H1 (cell line): ENCODE results near the gene GSTA3. TPM values are rescaled to one million over a fixed set of nuclear protein-coding genes. Genes with fewer than 3 reads are reported as not detected.

ENCODE experiments used
- CTCF ChIA-PET: fragments of 300-600 bp; sonication (Branson Sonifier 250); formaldehyde crosslinking; loops from one replicate; lab custom pipeline; 2021; ENCODE audit not compliant: partially characterized antibody; lab: Charles Lee
- POLR2A ChIA-PET: fragments of 300-600 bp; sonication (Branson Sonifier 250); formaldehyde crosslinking; loops from one replicate; lab custom pipeline; 2021; ENCODE audit warnings: inconsistent platforms; ENCODE audit not compliant: partially characterized antibody; lab: Charles Lee
- DNase-seq, 2 experiments: peaks; one replicate each; pipeline versions ENCODE4 v3.0.0 to v3.0.0-alpha.2; 2010 to 2022; ENCODE audit warnings: low spot score in 2 of 2, low read depth in 1 of 2, mixed read lengths in 1 of 2
- FAIRE-seq: peaks from 2 replicates; lab custom pipeline; 2011; peaks lifted over from hg19 to GRCh38; lab: Jason Lieb, UNC
- H2AFZ ChIP-seq: 2 replicates; pipeline ENCODE4 v1.8.1; 2012; ENCODE audit warnings: low read length, inconsistent platforms
- H2AK5ac ChIP-seq: 2 replicates; pipeline ENCODE4 v1.6.1; 2013; ENCODE audit warnings: low read depth, low read length
- H2BK120ac ChIP-seq: replicated peaks from 2 replicates; pipeline ENCODE3; 2013; ENCODE audit warnings: low read depth, low read length, inconsistent platforms
- H2BK12ac ChIP-seq: 2 replicates; pipeline ENCODE4 v1.6.1; 2013; ENCODE audit warnings: low read depth, low read length
- H2BK15ac ChIP-seq: 2 replicates; pipeline ENCODE4 v1.6.1; 2013; ENCODE audit warnings: low read length
- H2BK20ac ChIP-seq: 2 replicates; pipeline ENCODE4 v1.6.1; 2013; ENCODE audit warnings: low read length
- H2BK5ac ChIP-seq: 2 replicates; pipeline ENCODE4 v1.6.1; 2013; ENCODE audit warnings: low read depth, low read length
- H3K14ac ChIP-seq: 2 replicates; pipeline ENCODE4 v1.6.1; 2013; ENCODE audit warnings: inconsistent platforms; ENCODE audit not compliant: insufficient read length
- H3K18ac ChIP-seq: 2 replicates; pipeline ENCODE4 v1.6.1; 2013; ENCODE audit warnings: low read length; ENCODE audit errors: extremely low read depth
- H3K23ac ChIP-seq: 2 replicates; pipeline ENCODE4 v1.6.1; 2013; ENCODE audit warnings: inconsistent platforms; ENCODE audit not compliant: insufficient read length
- H3K23me2 ChIP-seq: 2 replicates; pipeline ENCODE4 v1.6.1; 2013; ENCODE audit warnings: low read depth, low read length
- H3K27ac ChIP-seq: 2 replicates; pipeline ENCODE4 v1.6.1; 2011; ENCODE audit warnings: low read depth, low read length, inconsistent platforms
- H3K27me3 ChIP-seq, 4 experiments: replicated peaks in 1 of 4; 1 replicate in 1 of 4; 2 replicates in 3 of 4; pipeline versions ENCODE4 v1.6.1 to v1.8.1; 2011 to 2013; ENCODE audit warnings: low read length in 3 of 4, mild to moderate bottlenecking in 3 of 4, inconsistent platforms in 2 of 4, mixed read lengths in 2 of 4, moderate library complexity in 1 of 4; ENCODE audit not compliant: control insufficient read depth in 3 of 4, insufficient read depth in 3 of 4; ENCODE audit errors: extremely low read depth in 1 of 4
- H3K36me3 ChIP-seq, 4 experiments: 2 replicates each; pipeline versions ENCODE4 v1.6.1 to v1.8.1; 2011 to 2013; ENCODE audit warnings: mild to moderate bottlenecking in 4 of 4, low read length in 3 of 4, moderate library complexity in 2 of 4, control low read depth in 1 of 4, inconsistent platforms in 1 of 4; ENCODE audit not compliant: insufficient read depth in 4 of 4, control insufficient read depth in 2 of 4
- H3K4ac ChIP-seq: replicated peaks from 2 replicates; pipeline ENCODE3; 2013; ENCODE audit warnings: low read length, low read depth, mixed read lengths, inconsistent platforms; ENCODE audit not compliant: insufficient read length
- H3K4me1 ChIP-seq, 4 experiments: replicated peaks in 1 of 4; 1 replicate in 1 of 4; 2 replicates in 3 of 4; pipeline versions ENCODE4 v1.6.1 to v1.8.1; 2011 to 2013; ENCODE audit warnings: low read length in 3 of 4, inconsistent platforms in 2 of 4, mixed read lengths in 1 of 4; ENCODE audit not compliant: insufficient read depth in 4 of 4, control insufficient read depth in 3 of 4
- H3K4me2 ChIP-seq, 2 experiments: 2 replicates each; pipeline versions ENCODE4 v1.6.1 to v1.8.1; 2011 to 2013; ENCODE audit warnings: low read depth in 2 of 2, low read length in 2 of 2, control low read depth in 1 of 2, inconsistent platforms in 1 of 2, mild to moderate bottlenecking in 1 of 2; ENCODE audit not compliant: insufficient read depth in 1 of 2
- H3K4me3 ChIP-seq, 4 experiments: fragments of 200-600, 300-600 bp in 1 of 4; sonication (generic), shearing (Covaris generic), sonication (Bioruptor Twin) in 1 of 4; 2 replicates each; pipeline versions ENCODE4 v1.5.1 to v1.8.1; 2011 to 2016; ENCODE audit warnings: low read length in 4 of 4, low read depth in 3 of 4, control low read depth in 2 of 4, inconsistent platforms in 2 of 4, mild to moderate bottlenecking in 2 of 4, mixed read lengths in 1 of 4, moderate library complexity in 1 of 4; ENCODE audit not compliant: insufficient read depth in 2 of 4; ENCODE audit errors: extremely low read depth in 1 of 4
- H3K56ac ChIP-seq: replicated peaks from 2 replicates; pipeline ENCODE3; 2013; ENCODE audit warnings: low read depth, mild to moderate bottlenecking, mixed read lengths, low read length, inconsistent platforms; ENCODE audit not compliant: insufficient read length
- H3K79me1 ChIP-seq: 2 replicates; pipeline ENCODE4 v1.6.1; 2013; ENCODE audit warnings: low read depth, low read length, control low read depth
- H3K79me2 ChIP-seq, 2 experiments: 2 replicates each; pipeline versions ENCODE4 v1.6.1 to v1.8.1; 2012 to 2013; ENCODE audit warnings: low read length in 2 of 2, mild to moderate bottlenecking in 2 of 2, inconsistent platforms in 1 of 2; ENCODE audit not compliant: insufficient read depth in 2 of 2, control insufficient read depth in 1 of 2
- H3K9ac ChIP-seq, 4 experiments: replicated peaks in 1 of 4; 1 replicate in 1 of 4; 2 replicates in 3 of 4; pipeline versions ENCODE4 v1.6.1 to v1.8.1; 2011 to 2013; ENCODE audit warnings: low read depth in 3 of 4, low read length in 3 of 4, control low read depth in 2 of 4, mild to moderate bottlenecking in 2 of 4, moderate library complexity in 2 of 4, inconsistent platforms in 1 of 4; ENCODE audit errors: extremely low read depth in 1 of 4
- H3K9me3 ChIP-seq, 2 experiments: 2 replicates each; pipeline versions ENCODE4 v1.6.1 to v1.8.1; 2012 to 2013; ENCODE audit warnings: mild to moderate bottlenecking in 2 of 2, moderate library complexity in 2 of 2, control low read depth in 1 of 2, inconsistent platforms in 1 of 2, low read depth in 1 of 2, low read length in 1 of 2, mixed read lengths in 1 of 2; ENCODE audit not compliant: insufficient read depth in 2 of 2
- H4K20me1 ChIP-seq, 2 experiments: replicated peaks in 1 of 2; 2 replicates each; pipeline versions ENCODE3 to v1.8.1; 2011 to 2013; ENCODE audit warnings: inconsistent platforms in 2 of 2, low read length in 2 of 2, mild to moderate bottlenecking in 1 of 2; ENCODE audit not compliant: insufficient read depth in 2 of 2, control insufficient read depth in 1 of 2
- H4K5ac ChIP-seq: 2 replicates; pipeline ENCODE4 v1.6.1; 2013; ENCODE audit warnings: low read length, low read depth, mixed read lengths, inconsistent platforms; ENCODE audit not compliant: insufficient read length
- H4K8ac ChIP-seq: 2 replicates; pipeline ENCODE4 v1.8.0; 2013; ENCODE audit warnings: mild to moderate bottlenecking, moderate library complexity, low read length, inconsistent platforms; ENCODE audit not compliant: insufficient read depth; ENCODE audit errors: extremely low read depth
- H4K91ac ChIP-seq: replicated peaks from 2 replicates; pipeline ENCODE3; 2013; ENCODE audit warnings: low read length, mixed read lengths, inconsistent platforms; ENCODE audit not compliant: insufficient read length
- BACH1 ChIP-seq: IDR thresholded peaks from 2 replicates; pipeline ENCODE4 v1.6.1; 2012; ENCODE audit warnings: low read length, improper control_type of control experiment
- CBX5 ChIP-seq: fragments of 300-800, 300-1000 bp; sonication (generic); IDR thresholded peaks from 2 replicates; pipeline ENCODE4 v1.7.1; 2016; ENCODE audit warnings: antibody characterized with exemption, low read length, low read depth
- EP300 ChIP-seq, 2 experiments: IDR thresholded peaks; 1 replicate in 1 of 2; 2 replicates in 1 of 2; pipeline ENCODE4 v1.6.1; 2011 to 2012; ENCODE audit warnings: low read depth in 2 of 2, low read length in 2 of 2, mild to moderate bottlenecking in 2 of 2, borderline replicate concordance in 1 of 2, inconsistent platforms in 1 of 2, moderate library complexity in 1 of 2
- FOSL1 ChIP-seq: IDR thresholded peaks from 2 replicates; pipeline ENCODE4 v1.6.1; 2011; ENCODE audit warnings: mild to moderate bottlenecking, low read depth, low read length, moderate library complexity; ENCODE audit not compliant: insufficient read depth
- GTF2F1 ChIP-seq: IDR thresholded peaks from 2 replicates; pipeline ENCODE4 v1.6.1; 2012; ENCODE audit warnings: low read depth, low read length, improper control_type of control experiment, borderline replicate concordance
- KDM1A ChIP-seq: fragments of 200-600, 300-600 bp; sonication (generic); IDR thresholded peaks from 2 replicates; pipeline ENCODE4 v1.7.1; 2016; ENCODE audit warnings: mild to moderate bottlenecking, low read length, borderline replicate concordance
- KDM4A ChIP-seq: IDR thresholded peaks from one replicate; pipeline ENCODE4 v1.7.1; 2012; ENCODE audit warnings: low read depth, mild to moderate bottlenecking, moderate library complexity, low read length, inconsistent platforms; ENCODE audit not compliant: severe bottlenecking
- RAD21 ChIP-seq, 2 experiments: IDR thresholded peaks in 1 of 2; conservative IDR thresholded peaks in 1 of 2; 2 replicates each; pipeline ENCODE4 v1.6.1; 2011; ENCODE audit warnings: low read depth in 2 of 2, low read length in 2 of 2, improper control_type of control experiment in 1 of 2, inconsistent platforms in 1 of 2, mild to moderate bottlenecking in 1 of 2, moderate library complexity in 1 of 2
- RXRA ChIP-seq: IDR thresholded peaks from 2 replicates; pipeline ENCODE4 v1.6.1; 2011; ENCODE audit warnings: low read depth, mild to moderate bottlenecking, low read length, moderate library complexity; ENCODE audit not compliant: insufficient read depth
- SP4 ChIP-seq: IDR thresholded peaks from 2 replicates; pipeline ENCODE4 v1.6.1; 2012; ENCODE audit warnings: low read length, inconsistent platforms
- TAF1 ChIP-seq: IDR thresholded peaks from 2 replicates; pipeline ENCODE4 v1.6.1; 2011; ENCODE audit warnings: mild to moderate bottlenecking, low read depth, low read length
- YY1 ChIP-seq: IDR thresholded peaks from 2 replicates; pipeline ENCODE4 v1.6.1; 2011; ENCODE audit warnings: low read depth, mild to moderate bottlenecking, low read length
- WGBS, 2 experiments: shearing (Covaris generic) in 1 of 2; methylation state at CpG; one replicate each; pipeline versions ENCODE4 v1.1.6 to v1.1.7; 2013 to 2015; ENCODE audit warnings: low lambda C conversion rate in 2 of 2, mixed read lengths in 2 of 2, inconsistent platforms in 1 of 2, low coverage in 1 of 2, missing lambda C conversion rate in 1 of 2; ENCODE audit not compliant: insufficient replicate concordance in 2 of 2, insufficient coverage in 1 of 2, insufficient read length in 1 of 2; ENCODE audit errors: extremely low coverage in 1 of 2, missing lambda C conversion rate in 1 of 2; 5-methylcytosine and 5-hydroxymethylcytosine counted together
- polyA plus RNA-seq, 7 experiments: library from polyadenylated mRNA; depleted of rRNA in 3 of 7; stranded (reverse) in 5 of 7; unstranded in 2 of 7; fragments of >200 nt in 5 of 7; fragments of 200-250 nt in 2 of 7; gene quantifications; 1 replicate in 5 of 7; 2 replicates in 1 of 7; 4 replicates in 1 of 7; pipeline versions ENCODE4 v1.2.1 to v1.2.3, GENCODE V29; 2011 to 2013; ENCODE audit warnings: missing spikeins in 2 of 7, mixed read lengths in 2 of 7
- total RNA-seq: library from RNA; stranded (reverse); fragmentation: NEBNext Ultra II Directional; extraction: Animal tissue kit (Norgen Biotek cat#: 25700); gene quantifications from 2 replicates; pipeline ENCODE4 v1.2.1, GENCODE V29; 2021

GSTA3 gene
- total and polyA plus RNA-seq, 2 of the 8 experiments (the other 6 are each of a cell fraction or from before 2014, with no cell fraction given): not detected

- 77% methylated on average over 6 of the region's 6 CpGs; no CpG with 5 or more reads in 1 of the 2 experiments for WGBS, 2 experiments
- TF ChIP-seq SP4 (no peak), CBX5 (no peak), RXRA (no peak), KDM4A (no peak), EP300 (IDR thresholded peaks at IDR 0.05; ENCODE audit: borderline replicate concordance in 1 of 2, low read depth in 2 of 2, low read length in 2 of 2) (no peak), YY1 (no peak), KDM1A (no peak), RAD21 (IDR thresholded peaks at IDR 0.05 in 1 of 2, conservative IDR thresholded peaks at IDR 0.05 in 1 of 2; ENCODE audit: low read depth in 2 of 2, low read length in 2 of 2) (no peak), FOSL1 (no peak), BACH1 (no peak), TAF1 (no peak), GTF2F1 (no peak)
These were observed 44.7 kb upstream of the GSTA3 start for GRCh38 chr6:52953911-52954839.

More at GRCh38 chr6:52953911-52954839, 44.7 kb upstream of the GSTA3 start:
- Histone ChIP-seq H3K4me1 (no peaks in the 10 kb centered on the region), H3K4me2 (no peak overlapping the region), H3K9me3 (no peaks in the 10 kb centered on the region), H3K27ac (no peak overlapping the region), H2AFZ (no peak overlapping the region), H3K4me3 (no peak overlapping the region), H3K79me1 (no peaks in the 10 kb centered on the region), H2BK15ac (no peak overlapping the region), H4K20me1 (no peaks in the 10 kb centered on the region), H3K18ac (no peak overlapping the region), H3K23me2 (no peaks in the 10 kb centered on the region), H2AK5ac (no peak overlapping the region), H2BK12ac (no peak overlapping the region), H3K9ac (no peak overlapping the region), H3K56ac (no peak overlapping the region), H3K23ac (no peak overlapping the region), H2BK120ac (no peak overlapping the region), H3K36me3 (no peaks in the 10 kb centered on the region), H3K14ac (no peak overlapping the region), H4K91ac (no peak overlapping the region), H4K8ac (no peak overlapping the region), H3K27me3 (no peaks in the 10 kb centered on the region), H4K5ac (no peak overlapping the region), H3K79me2 (no peaks in the 10 kb centered on the region), H2BK20ac (no peak overlapping the region), H3K4ac (no peak overlapping the region), H2BK5ac (no peak overlapping the region)
- FAIRE-seq: no peak
- DNase-seq: no peak
- POLR2A ChIA-PET: no interaction called here
- CTCF ChIA-PET: interaction anchor here (1.1 kb wide), 1 partner anchor 50 kb away, joined by 3 read pairs; no protein-coding TSS in a partner anchor
